ENCODE results near the gene ZHX3.

GRCh38 chr20:41309817-41310216 is 7.7 kb downstream of the ZHX3 start:
- TF ChIP-seq POLR2A (IDR thresholded peaks at IDR 0.05; ENCODE audit: low read length) (no peak), GATA1 (IDR thresholded peaks at IDR 0.05; ENCODE audit: low read depth, low read length) (no peak)

Measured in erythroblast (primary cell).